PFSK-1 (cell line): ENCODE results near the gene SDK1.

Experiments used
- POLR2AphosphoS5 ChIP-seq: IDR thresholded peaks from 2 replicates; pipeline ENCODE4 v1.6.1; 2012; ENCODE audit warnings: low read depth, mild to moderate bottlenecking, control low read depth, low read length, moderate library complexity
- REST ChIP-seq, 2 experiments: IDR thresholded peaks; 2 replicates each; pipeline versions ENCODE4 v1.6.1 to v1.8.0; 2011 to 2012; ENCODE audit warnings: low read depth in 2 of 2, low read length in 2 of 2, control low read depth in 1 of 2, inconsistent platforms in 1 of 2, mild to moderate bottlenecking in 1 of 2, moderate library complexity in 1 of 2; ENCODE audit not compliant: insufficient read depth in 1 of 2
- SIN3A ChIP-seq: IDR thresholded peaks from 2 replicates; pipeline ENCODE4 v1.6.1; 2012; ENCODE audit warnings: mild to moderate bottlenecking, low read length, moderate library complexity, borderline replicate concordance; ENCODE audit not compliant: insufficient read depth
- TAF1 ChIP-seq: IDR thresholded peaks from 2 replicates; pipeline ENCODE4 v1.6.1; 2012; ENCODE audit warnings: low read length, control low read depth, borderline replicate concordance; ENCODE audit not compliant: insufficient read depth

GRCh38 chr7:4001742-4002141 lies 700.7 kb downstream of the SDK1 start:
- TF ChIP-seq SIN3A (no peak), POLR2AphosphoS5 (no peak), TAF1 (no peak), REST (IDR thresholded peaks at IDR 0.05; ENCODE audit: insufficient read depth in 1 of 2, low read depth in 2 of 2, low read length in 2 of 2) (no peak)
